GM21528 (cell line): Measurements from ENCODE around the gene CMTM1.
"Not testable (repeated sequence)": the region's sequence is repeated elsewhere in the genome, so short reads cannot be mapped to it uniquely, and the experiment has no call there.

Experiments
- ATAC-seq: cut with Tn5 transposase; IDR thresholded peaks from one replicate; pipeline ENCODE4 v1.9.1; 2021; ENCODE audit warnings: mild to moderate bottlenecking, moderate library complexity; ENCODE audit not compliant: unreplicated experiment, low FRiP score

CMTM1 gene

DNA sequence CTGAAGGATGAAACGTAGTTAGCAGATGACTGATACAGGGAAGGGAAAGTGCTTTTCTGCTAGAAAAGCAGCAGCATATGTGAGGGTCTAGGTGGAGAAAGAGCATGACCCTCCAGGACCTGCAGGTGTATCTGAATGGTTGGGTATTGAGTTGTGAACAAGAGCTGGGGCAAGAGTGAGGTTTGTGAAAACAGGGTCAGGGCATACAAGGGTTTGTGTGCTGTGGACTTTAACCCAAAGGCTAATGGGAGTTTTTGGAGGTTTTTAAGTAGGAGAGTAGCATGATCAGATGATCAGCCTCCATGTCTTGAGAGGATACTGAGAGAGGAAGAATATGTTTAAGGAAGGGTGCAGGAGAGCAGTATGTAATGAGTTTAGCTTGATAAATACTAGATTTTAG lies 6.1 kb upstream of the CMTM1 start:
- ATAC-seq = no peak

DNA sequence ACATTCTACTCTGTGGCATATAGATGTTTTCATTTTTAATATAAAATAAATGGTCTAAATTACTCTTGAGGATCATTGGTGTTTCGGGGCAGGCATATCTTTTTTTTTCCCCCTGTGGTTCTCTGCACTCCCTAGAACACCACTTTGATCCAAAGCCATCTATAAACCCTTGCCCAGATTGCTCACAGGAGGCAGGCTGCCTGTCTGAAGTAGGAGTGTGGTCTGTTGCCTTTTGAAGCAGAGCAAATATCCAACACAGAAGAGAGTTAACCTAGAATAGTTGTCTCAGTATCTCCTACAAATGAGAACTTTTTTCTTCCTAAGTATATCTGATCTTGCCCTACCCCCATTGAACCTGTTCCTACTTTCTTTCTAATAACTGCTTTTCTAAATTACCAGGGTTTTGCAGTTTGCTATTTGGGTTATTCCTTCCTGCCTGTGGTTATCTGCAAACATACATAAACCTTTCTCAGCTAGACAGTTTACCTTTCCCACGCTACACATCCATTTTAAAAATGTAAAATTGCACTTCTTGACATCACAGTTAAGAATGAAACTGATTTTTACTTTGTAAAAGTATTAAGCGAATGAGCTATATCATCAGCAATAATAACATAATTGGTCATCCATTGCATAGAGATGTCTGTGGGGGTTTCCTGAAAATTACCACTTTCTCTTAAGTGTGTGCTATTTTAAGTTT lies 4.7 kb upstream of the CMTM1 start:
- no peak for ATAC-seq

- ATAC-seq = no peak
Observed at GRCh38 chr16:66562409-66562808, 3.8 kb upstream of the CMTM1 start.

DNA sequence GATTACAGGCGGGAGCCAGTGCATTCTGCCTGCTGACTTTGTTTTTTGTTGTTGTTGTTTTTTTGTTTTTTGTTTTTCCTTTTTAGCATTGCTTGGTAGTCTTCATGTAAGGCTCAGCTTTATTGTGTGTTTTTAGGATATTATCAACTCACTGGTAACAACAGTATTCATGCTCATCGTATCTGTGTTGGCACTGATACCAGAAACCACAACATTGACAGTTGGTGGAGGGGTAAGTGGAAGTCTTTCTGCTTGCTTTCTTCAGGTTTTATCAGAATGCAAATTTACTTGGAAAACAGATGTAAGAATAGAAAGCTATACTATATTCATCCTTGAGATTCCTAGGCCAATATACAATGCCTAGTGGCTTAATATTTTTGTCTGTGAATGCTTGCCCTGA lies 3.3 kb upstream of the CMTM1 start:
- no peak for ATAC-seq

GRCh38 chr16:66563574-66564334 lies 2.5 kb upstream of the CMTM1 start:
- ATAC-seq = no peak

- not testable (repeated sequence) for ATAC-seq
Observed at GRCh38 chr16:66567270-66567669, 1.0 kb downstream of the CMTM1 start.

GRCh38 chr16:66568355-66568754 lies 2.1 kb downstream of the CMTM1 start:
- ATAC-seq = no peak

GRCh38 chr16:66569131-66569530 lies 2.9 kb downstream of the CMTM1 start:
- no peak for ATAC-seq

DNA sequence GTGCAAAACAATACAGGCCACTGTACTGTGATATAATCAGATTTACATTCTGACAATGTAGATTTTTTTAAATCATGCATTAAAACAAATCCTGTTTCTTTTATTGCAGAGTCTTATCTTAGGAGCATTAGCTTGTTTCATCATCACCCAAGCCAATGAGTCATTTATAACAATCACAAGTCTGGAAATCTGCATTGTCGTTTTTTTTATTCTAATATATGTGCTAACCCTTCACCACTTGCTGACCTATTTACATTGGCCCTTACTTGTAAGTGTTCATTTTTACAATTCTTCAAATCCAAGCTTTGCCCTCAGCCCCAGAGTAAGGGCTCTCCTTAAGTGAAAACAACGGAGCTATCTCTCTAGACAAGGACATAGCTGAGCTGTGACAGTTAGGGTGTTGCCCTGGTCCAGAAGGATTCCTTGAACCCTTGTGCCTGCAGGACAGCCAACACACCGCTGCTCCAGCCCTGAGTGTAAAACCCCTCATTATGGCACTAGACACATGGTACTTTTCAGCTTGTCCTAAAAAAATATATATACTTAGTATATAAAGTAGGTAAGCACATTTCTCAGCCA lies 3.7 kb downstream of the CMTM1 start:
- ATAC-seq = no peak

- ATAC-seq = no peak
Observed at GRCh38 chr16:66572356-66572755, 6.1 kb downstream of the CMTM1 start.

DNA sequence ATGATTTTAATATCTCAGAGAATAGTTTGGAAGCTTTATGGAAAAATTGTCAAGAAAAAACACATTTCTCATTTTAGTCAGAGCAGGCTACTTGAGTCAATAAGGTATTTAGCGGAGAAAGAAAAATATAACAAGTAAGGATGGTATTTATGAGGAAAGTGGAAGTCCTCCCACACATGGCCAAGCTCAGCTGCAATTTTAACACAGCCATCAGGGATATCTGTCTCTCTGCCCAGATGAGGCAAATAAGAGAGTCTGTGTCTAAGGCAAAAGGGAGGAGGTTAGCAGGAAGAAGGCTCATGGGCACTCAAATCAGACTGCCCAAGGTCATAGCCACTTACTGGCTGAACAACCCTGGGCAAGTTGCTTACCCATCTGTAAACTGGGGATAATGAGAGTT lies 7.8 kb downstream of the CMTM1 start:
- no peak for ATAC-seq

DNA sequence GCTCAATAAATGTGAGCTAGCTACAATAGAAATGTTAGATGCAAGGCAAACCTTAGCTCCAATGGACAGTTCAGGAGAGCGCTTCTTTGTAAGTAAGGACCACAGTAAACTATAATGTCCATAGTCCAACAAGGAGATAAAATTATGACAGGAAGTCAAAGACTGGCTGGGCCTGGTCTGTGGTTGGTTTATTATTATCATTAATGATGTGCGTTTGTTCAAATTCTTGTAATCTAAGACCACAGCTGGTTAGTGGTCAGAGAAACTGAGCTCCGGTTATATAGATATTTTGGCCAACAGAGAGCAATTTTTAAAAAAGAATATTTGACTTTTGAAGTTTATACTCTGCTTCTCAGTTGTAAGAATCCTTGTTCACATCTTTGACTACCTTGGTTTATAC lies 8.3 kb downstream of the CMTM1 start:
- ATAC-seq = no peak

DNA sequence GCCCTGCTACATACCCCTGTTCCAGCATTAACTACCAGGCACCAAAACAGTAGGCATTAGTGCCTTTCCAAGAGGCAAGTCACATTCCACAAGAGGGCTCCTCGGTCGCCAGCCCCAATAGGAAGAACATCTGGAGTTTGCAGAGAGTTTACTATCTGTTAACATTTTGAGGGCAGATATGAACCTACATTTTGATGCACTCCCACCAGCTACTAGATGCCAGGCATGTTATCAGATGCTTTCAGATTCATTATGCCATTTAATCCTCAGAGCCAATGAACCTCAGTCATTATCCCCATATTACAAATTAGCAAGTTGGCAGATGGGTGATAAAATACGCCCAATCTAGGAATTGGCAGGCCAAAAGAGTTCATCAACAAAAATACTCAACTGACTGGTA lies 8.8 kb downstream of the CMTM1 start:
- ATAC-seq = no peak

DNA sequence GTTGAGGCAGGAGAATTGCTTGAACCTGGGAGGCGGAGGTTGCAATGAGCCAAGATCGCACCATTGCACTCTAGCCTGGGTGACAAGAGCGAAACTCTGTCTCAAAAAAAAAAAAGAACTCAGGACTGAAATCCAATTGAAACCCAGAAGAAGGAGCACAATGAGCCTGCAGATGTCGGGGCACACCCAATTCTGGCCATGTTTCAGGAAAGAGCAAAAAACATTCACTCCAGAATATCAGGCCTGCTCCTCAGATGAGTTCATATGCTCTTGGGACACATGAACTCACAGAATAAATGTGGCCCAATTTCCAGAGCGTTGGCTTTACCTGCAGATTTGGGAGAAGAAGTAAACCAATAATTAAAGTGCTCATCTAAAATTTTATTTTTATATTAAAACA lies 10.1 kb downstream of the CMTM1 start:
- ATAC-seq = no peak

- ATAC-seq = no peak
Observed at GRCh38 chr16:66578651-66579531, 12.7 kb downstream of the CMTM1 start, which contains the start of gene CMTM2. Gene CMTM2 (plus strand): TSS chr16:66579463. CDS start chr16:66579608, 145 bp downstream.

DNA sequence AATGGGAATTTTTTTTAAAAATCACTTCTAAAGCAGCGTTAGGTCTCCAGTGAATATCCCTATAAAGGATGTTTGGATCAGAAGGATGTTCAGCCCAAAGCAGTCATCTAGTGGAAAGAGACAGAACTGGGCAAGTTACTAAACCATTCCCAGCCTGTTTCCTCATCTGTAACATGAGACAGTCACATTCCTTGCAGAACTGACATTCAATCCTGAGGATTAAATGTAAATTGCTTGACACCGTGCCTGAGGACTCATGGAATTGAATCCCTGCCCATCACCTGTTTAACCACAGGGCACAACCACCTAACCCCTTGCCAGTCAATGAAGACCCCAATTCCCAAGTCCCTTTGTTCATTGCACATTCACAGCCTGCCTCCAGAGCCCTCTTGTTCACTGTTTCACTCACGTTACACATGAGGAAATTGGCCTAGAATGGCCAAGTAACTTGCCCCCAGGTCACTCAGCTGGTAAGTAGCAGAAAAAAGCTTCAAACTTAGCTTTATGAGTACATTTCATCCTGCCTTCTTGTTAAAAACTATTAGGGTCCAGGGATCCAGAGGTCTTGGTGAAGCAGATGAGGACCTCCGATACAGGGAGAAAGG lies 14.5 kb downstream of the CMTM1 start:
- no peak for ATAC-seq

GRCh38 chr16:66581246-66581952 lies 15.2 kb downstream of the CMTM1 start:
- no peak for ATAC-seq

GRCh38 chr16:66585481-66586239 lies 19.4 kb downstream of the CMTM1 start:
- no peak for ATAC-seq
